ENCODE results near the gene CXCL3.

CXCL3 gene

GRCh38 chr4:74042681-74043080, 4.2 kb upstream of the CXCL3 start:
- H3K27me3 ChIP-seq (replicated peaks; ENCODE audit: control insufficient read depth, insufficient read depth, low read length): no peaks in the 10 kb centered on the region; the same call in none of the 2 replicates
- DNase-seq (ENCODE audit: extremely low read depth, insufficient read length): no peak
- H3K4me3 ChIP-seq (replicated peaks; ENCODE audit: low read depth, low read length): no peak overlapping the region
- TF ChIP-seq CTCF (IDR thresholded peaks at IDR 0.05; ENCODE audit: insufficient read depth, low read length, poor library complexity, severe bottlenecking): no peak
- H3K36me3 ChIP-seq (ENCODE audit: control insufficient read depth, insufficient read depth, low read length): no peaks in the 10 kb centered on the region

- Histone ChIP-seq H3K36me3 (ENCODE audit: control insufficient read depth, insufficient read depth, low read length) (no peaks in the 10 kb centered on the region), H3K27me3 (replicated peaks; ENCODE audit: control insufficient read depth, insufficient read depth, low read length) (no peaks in the 10 kb centered on the region; the same call in none of the 2 replicates), H3K4me3 (replicated peaks; ENCODE audit: low read depth, low read length) (no peak overlapping the region)
- DNase-seq (ENCODE audit: extremely low read depth, insufficient read length): no peak
- no peak for TF ChIP-seq CTCF (IDR thresholded peaks at IDR 0.05; ENCODE audit: insufficient read depth, low read length, poor library complexity, severe bottlenecking)
Observed at GRCh38 chr4:74041418-74041817, 2.9 kb upstream of the CXCL3 start.

GRCh38 chr4:74039315-74039763, 850 bp upstream of the CXCL3 start:
- Histone ChIP-seq H3K36me3 (ENCODE audit: control insufficient read depth, insufficient read depth, low read length) (no peaks in the 10 kb centered on the region), H3K4me3 (replicated peaks; ENCODE audit: low read depth, low read length) (peak overlapping the region; percentile 68), H3K27me3 (replicated peaks; ENCODE audit: control insufficient read depth, insufficient read depth, low read length) (no peaks in the 10 kb centered on the region; the same call in none of the 2 replicates)
- no peak for TF ChIP-seq CTCF (IDR thresholded peaks at IDR 0.05; ENCODE audit: insufficient read depth, low read length, poor library complexity, severe bottlenecking)
- DNase-seq (ENCODE audit: extremely low read depth, insufficient read length): no peak

GRCh38 chr4:74038086-74038424, 434 bp downstream of the CXCL3 start:
- Histone ChIP-seq H3K36me3 (ENCODE audit: control insufficient read depth, insufficient read depth, low read length) (no peaks in the 10 kb centered on the region), H3K4me3 (replicated peaks; ENCODE audit: low read depth, low read length) (peak overlapping the region; percentile 68), H3K27me3 (replicated peaks; ENCODE audit: control insufficient read depth, insufficient read depth, low read length) (no peaks in the 10 kb centered on the region; the same call in none of the 2 replicates)
- no peak for DNase-seq (ENCODE audit: extremely low read depth, insufficient read length)
- no peak for TF ChIP-seq CTCF (IDR thresholded peaks at IDR 0.05; ENCODE audit: insufficient read depth, low read length, poor library complexity, severe bottlenecking)

DNA sequence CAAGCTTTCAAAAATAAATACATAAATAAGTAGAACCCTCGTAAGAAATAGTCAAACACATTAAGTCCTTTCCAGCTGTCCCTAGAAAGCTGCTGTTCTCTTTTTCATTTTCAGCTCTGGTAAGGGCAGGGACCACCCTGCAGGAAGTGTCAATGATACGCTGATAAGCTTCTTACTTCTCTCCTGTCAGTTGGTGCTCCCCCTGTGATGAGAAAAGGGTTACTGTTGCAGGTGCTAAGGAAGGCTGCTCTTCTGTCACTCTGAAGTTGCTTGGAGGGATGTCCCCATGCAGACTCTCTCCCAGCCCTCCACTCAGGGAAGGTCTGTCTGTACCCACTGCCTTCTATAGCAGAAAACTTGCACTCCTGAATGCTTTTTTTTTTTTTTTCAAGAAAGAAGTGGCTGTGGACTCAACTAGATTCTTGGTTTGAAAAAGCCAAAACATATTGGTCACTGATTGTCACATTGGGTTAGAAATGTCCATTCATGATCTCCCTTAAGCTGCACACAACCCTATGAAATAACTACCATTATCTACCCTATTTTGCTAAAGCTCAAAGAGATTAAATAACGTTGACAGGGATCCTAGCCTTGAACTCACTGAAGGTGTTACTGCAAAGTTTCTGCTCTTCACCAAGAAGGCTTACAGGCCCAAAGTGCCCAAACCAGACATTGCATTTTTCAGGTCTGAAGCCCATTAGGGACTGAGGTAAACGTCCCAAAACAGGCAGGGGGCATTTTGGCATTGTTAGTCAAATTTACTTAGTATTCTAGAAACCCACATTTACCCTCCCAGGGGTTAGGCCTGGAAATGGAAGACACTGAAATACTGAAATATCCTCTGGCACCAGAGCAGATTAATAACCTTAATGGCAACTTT, 1.2 kb downstream of the CXCL3 start:
- no peaks in the 10 kb centered on the region; the same call in none of the 2 replicates for H3K27me3 ChIP-seq (replicated peaks; ENCODE audit: control insufficient read depth, insufficient read depth, low read length)
- TF ChIP-seq CTCF (IDR thresholded peaks at IDR 0.05; ENCODE audit: insufficient read depth, low read length, poor library complexity, severe bottlenecking): no peak
- H3K4me3 ChIP-seq (replicated peaks; ENCODE audit: low read depth, low read length): no peak overlapping the region
- DNase-seq (ENCODE audit: extremely low read depth, insufficient read length): no peak
- H3K36me3 ChIP-seq (ENCODE audit: control insufficient read depth, insufficient read depth, low read length): no peaks in the 10 kb centered on the region
